Right atrium auricular region (tissue), 2 donors: ENCODE results near the gene DDX3X. TPM values are rescaled to one million over a fixed set of nuclear protein-coding genes. Genes with fewer than 3 reads are reported as not detected.

Source experiments
- DNase-seq: peaks from one replicate; pipeline ENCODE4 v3.0.0-alpha.2; 2019; ENCODE audit warnings: low spot score
- H3K27ac ChIP-seq, 2 donors: fragments of 200-600 bp; sonication (generic); 1 replicate in 1 of 2; 2 replicates in 1 of 2; pipeline ENCODE4 v1.5.1; 2016 to 2019
- H3K27me3 ChIP-seq, 2 donors: fragments of 200-600 bp; sonication (generic); one replicate each; pipeline versions ENCODE4 v1.5.1 to v1.6.0; 2017 to 2019
- H3K36me3 ChIP-seq: fragments of 200-600 bp; sonication (generic); one replicate; pipeline ENCODE4 v1.5.1; 2016
- H3K4me1 ChIP-seq, 2 donors: fragments of 200-600 bp; sonication (generic); one replicate each; pipeline versions ENCODE4 v1.5.1 to v1.6.0; 2017 to 2019
- H3K4me3 ChIP-seq, 2 donors: fragments of 200-600 bp; sonication (generic); 1 replicate in 1 of 2; 2 replicates in 1 of 2; pipeline ENCODE4 v1.5.1; 2017 to 2019; ENCODE audit warnings: mild to moderate bottlenecking in 1 of 2, moderate library complexity in 1 of 2
- H3K9me3 ChIP-seq, 2 donors: fragments of 200-600 bp; sonication (generic); one replicate each; pipeline ENCODE4 v1.5.1; 2019
- total RNA-seq, 2 donors: library from RNA; depleted of rRNA; stranded (reverse); fragments of >200 nt; gene quantifications; one replicate each; pipeline ENCODE4 v1.1.0, GENCODE V29; 2016
- TF ChIP-seq, protein P1 (sequence below), 2 donors: fragments of 200-600 bp; sonication (generic); IDR thresholded peaks; one replicate each; pipeline ENCODE4 v1.5.1; 2019; ENCODE audit warnings: antibody characterized with exemption in 2 of 2

The DDX3X gene
- total RNA-seq, 2 donors from 2014 or later, result 150 to 152 TPM

GRCh38 chrX:41373989-41374606 lies 40.1 kb downstream of the DDX3X start:
- TF ChIP-seq, protein P1, sequence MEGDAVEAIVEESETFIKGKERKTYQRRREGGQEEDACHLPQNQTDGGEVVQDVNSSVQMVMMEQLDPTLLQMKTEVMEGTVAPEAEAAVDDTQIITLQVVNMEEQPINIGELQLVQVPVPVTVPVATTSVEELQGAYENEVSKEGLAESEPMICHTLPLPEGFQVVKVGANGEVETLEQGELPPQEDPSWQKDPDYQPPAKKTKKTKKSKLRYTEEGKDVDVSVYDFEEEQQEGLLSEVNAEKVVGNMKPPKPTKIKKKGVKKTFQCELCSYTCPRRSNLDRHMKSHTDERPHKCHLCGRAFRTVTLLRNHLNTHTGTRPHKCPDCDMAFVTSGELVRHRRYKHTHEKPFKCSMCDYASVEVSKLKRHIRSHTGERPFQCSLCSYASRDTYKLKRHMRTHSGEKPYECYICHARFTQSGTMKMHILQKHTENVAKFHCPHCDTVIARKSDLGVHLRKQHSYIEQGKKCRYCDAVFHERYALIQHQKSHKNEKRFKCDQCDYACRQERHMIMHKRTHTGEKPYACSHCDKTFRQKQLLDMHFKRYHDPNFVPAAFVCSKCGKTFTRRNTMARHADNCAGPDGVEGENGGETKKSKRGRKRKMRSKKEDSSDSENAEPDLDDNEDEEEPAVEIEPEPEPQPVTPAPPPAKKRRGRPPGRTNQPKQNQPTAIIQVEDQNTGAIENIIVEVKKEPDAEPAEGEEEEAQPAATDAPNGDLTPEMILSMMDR (IDR thresholded peaks at IDR 0.05), result no peak
- Histone ChIP-seq H3K9me3 (no peaks in the 10 kb centered on the region), H3K4me3 (no peak overlapping the region), H3K36me3 (no peaks in the 10 kb centered on the region), H3K27ac (no peak overlapping the region), H3K4me1 (no peaks in the 10 kb centered on the region), H3K27me3 (no peaks in the 10 kb centered on the region)
- no peak for DNase-seq

DNA sequence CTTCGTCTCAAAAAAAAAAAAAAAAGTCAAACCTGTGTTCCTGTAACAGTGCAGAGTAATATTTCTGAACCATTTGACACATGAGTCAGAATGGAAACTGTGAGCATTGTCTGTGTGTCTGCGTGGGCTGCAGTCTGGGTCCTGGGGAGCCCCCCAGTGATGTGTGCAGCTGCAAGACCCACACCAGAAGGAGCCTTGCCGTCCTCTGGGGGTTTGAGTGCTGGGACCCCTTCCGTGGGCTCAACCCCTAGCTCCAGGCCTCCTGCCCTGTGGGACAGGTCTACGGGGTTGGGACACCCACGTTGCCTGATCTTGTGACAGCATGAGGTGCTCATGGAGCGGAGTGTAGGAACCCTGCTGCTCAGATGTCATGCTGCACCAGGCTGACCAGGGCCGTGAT lies 43.7 kb downstream of the DDX3X start:
- Histone ChIP-seq H3K4me3 (no peak overlapping the region), H3K4me1 (no peaks in the 10 kb centered on the region), H3K27me3 (no peaks in the 10 kb centered on the region), H3K36me3 (no peaks in the 10 kb centered on the region), H3K9me3 (no peaks in the 10 kb centered on the region), H3K27ac (no peak overlapping the region)
- TF ChIP-seq, protein P1 (IDR thresholded peaks at IDR 0.05), result no peak
- no peak for DNase-seq

DNA sequence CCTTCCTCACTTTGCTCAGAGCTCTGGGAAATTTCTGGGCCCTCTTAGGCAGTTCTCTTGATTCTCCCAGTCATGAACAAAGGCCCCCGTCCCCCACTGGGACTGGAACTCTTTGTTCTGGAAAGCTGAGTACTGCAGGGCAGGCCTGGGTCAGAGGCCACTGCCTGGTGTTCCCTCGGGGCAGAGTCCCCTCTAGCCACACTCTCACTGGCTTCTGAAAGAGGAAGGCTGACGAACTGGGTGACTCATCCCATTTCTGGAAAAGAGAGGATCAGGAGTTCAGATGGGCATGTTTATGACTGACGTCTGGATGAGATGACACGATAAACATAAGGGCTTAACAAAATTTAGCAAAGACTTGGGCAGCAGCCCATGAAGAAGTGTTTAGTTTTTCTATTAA lies 47.7 kb downstream of the DDX3X start:
- no peaks in the 10 kb centered on the region for H3K9me3 ChIP-seq
- H3K27me3 ChIP-seq, result no peaks in the 10 kb centered on the region
- H3K36me3 ChIP-seq, result no peaks in the 10 kb centered on the region
- TF ChIP-seq, protein P1 (IDR thresholded peaks at IDR 0.05), result no peak
- peak overlapping the region in 1 of 2 donors; percentile 26 for H3K27ac ChIP-seq
- H3K4me1 ChIP-seq, result no peaks in the 10 kb centered on the region
- DNase-seq, result peak; percentile 64
- no peak overlapping the region for H3K4me3 ChIP-seq

DNA sequence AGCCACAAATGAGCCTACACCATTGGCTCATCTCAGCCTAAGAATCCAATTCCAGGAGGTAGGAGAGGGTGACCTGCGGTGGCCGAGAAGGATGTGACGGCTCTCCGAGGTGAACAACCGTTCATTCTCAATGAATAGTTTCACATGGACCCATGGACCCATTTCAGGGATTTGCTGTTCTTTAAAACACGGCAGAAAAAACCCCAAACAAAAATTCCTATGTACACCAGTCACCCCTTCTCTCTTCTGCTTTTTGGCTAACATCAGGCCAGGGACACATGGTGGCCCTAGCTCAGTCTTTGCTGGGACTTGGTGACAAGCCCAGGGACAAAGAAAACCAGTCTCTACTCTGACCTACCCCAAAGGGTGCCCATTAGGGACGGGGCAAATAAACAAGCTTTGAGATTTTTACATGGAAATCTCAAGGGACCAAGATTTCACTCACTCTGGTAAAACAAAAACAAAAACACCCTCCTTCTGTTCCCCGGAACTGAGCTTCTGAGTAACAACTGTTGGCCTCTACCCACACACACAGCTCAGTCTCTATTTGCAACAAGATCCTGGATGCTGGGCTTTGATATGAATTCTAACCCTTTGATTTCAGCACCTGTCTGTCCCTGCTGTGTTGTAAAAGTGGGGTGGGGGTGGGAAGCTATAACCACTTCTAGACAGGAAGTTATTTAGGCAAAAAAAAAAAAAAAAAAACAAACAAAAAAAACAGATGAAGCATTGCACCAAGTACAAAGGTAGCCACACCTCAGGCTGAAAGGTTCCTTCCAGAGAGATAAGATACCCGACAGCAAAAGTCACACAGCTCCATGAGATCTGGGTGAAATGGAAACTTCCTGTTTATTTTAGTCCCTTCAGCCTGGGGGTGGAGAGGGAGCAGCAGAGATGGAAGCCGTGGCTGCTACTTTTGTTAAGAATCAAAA lies 49.0 kb downstream of the DDX3X start:
- Histone ChIP-seq H3K27ac (peak overlapping the region in 1 of 2 donors; percentile 16), H3K4me3 (no peak overlapping the region), H3K9me3 (no peaks in the 10 kb centered on the region), H3K36me3 (no peaks in the 10 kb centered on the region), H3K27me3 (no peaks in the 10 kb centered on the region), H3K4me1 (no peaks in the 10 kb centered on the region)
- TF ChIP-seq, protein P1 (IDR thresholded peaks at IDR 0.05), result no peak
- no peak for DNase-seq

DNA sequence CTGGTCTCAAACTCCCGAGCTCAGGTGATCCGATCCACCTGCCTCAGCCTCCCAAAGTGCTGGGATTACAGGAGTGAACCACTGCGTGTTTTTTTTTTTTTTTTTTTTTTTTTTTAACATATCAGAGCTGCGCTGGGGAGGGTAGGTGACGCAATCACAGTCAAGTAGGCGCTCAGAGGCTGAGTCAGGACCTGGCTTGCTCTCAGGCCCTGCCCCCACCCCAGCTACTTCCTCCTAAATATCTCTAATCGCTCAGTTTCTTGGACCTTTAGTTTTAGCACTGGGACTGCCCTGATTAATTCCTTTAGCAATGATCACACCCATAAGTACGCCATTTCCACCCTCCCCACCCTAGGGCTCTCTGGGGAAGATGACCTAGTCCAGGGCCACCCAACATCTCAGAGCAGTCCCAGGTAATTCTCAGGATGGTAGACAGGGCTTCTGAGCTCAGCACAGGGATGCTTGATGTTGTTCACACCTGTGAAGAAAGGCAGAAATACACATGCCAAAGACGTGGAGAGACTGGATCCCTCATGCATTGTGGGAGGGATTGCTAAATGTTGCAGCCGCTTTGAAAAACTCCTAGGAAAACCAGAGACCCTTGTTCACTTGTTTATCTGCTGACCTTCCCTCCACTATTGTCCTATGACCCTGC lies 50.2 kb downstream of the DDX3X start:
- Histone ChIP-seq H3K27ac (peak overlapping the region in 1 of 2 donors; percentile 35), H3K36me3 (no peaks in the 10 kb centered on the region), H3K27me3 (no peaks in the 10 kb centered on the region), H3K9me3 (no peaks in the 10 kb centered on the region), H3K4me3 (no peak overlapping the region), H3K4me1 (no peaks in the 10 kb centered on the region)
- TF ChIP-seq, protein P1 (IDR thresholded peaks at IDR 0.05), result no peak
- DNase-seq, result peak; percentile 82
